Erythroblast (primary cell): ENCODE results near the gene ADCY5.

Experiments
- GATA1 ChIP-seq: IDR thresholded peaks from 2 replicates; pipeline ENCODE4 v1.6.1; 2011; ENCODE audit warnings: low read depth, mild to moderate bottlenecking, control low read depth, low read length, moderate library complexity
- POLR2A ChIP-seq: IDR thresholded peaks from 2 replicates; pipeline ENCODE4 v1.6.1; 2011; ENCODE audit warnings: mild to moderate bottlenecking, low read length

DNA sequence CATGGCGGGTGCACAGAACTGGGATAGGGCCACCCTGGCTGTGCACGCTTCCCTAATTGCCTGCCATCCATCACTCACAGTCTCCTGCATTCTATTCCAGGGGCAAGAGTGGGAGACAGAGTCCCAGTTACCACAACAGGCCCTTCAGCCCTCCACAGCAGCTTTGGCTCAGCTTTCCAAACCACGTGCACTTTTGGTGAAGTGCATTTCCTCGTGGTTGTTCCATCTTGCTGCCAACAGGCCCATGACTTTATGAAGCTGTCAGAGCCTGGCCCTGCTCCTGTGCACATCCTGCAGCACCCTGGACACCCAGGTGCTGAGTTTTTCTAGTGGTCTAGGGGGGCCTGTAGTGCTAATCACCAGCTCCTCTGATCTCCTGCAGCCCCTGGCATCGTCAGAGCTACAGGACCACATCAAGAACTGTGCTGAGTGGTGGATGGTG lies 110.2 kb downstream of the ADCY5 start:
- TF ChIP-seq POLR2A (no peak), GATA1 (no peak)
